Smooth muscle cell (in vitro differentiated cells): ENCODE results near the gene NUDT16. TPM values are rescaled to one million over a fixed set of nuclear protein-coding genes. Genes with fewer than 3 reads are reported as not detected.

ENCODE experiments used
- DNase-seq: peaks from one replicate; lab custom pipeline; 2025; ENCODE audit not compliant: unreplicated experiment; lab: John Stamatoyannopoulos, UW
- H2AFZ ChIP-seq: fragments of 200-600 bp; sonication (generic); 2 replicates; pipeline ENCODE4 v1.6.0; 2016; ENCODE audit warnings: antibody characterized with exemption, low read depth, mild to moderate bottlenecking
- H3F3A ChIP-seq: fragments of 200-600 bp; sonication (generic); 2 replicates; pipeline ENCODE4 v1.6.0; 2017; ENCODE audit warnings: antibody characterized with exemption, low read depth
- H3K27ac ChIP-seq: fragments of 200-600 bp; sonication (generic); 2 replicates; pipeline ENCODE4 v1.5.1; 2016; ENCODE audit warnings: low read depth, mild to moderate bottlenecking
- H3K27me3 ChIP-seq: fragments of 200-600 bp; sonication (generic); 2 replicates; pipeline ENCODE4 v1.6.1; 2016; ENCODE audit warnings: low read depth, mild to moderate bottlenecking
- H3K36me3 ChIP-seq: fragments of 200-600 bp; sonication (generic); 2 replicates; pipeline ENCODE4 v1.5.1; 2016; ENCODE audit warnings: low read depth
- H3K4me1 ChIP-seq: fragments of 200-600 bp; sonication (generic); 2 replicates; pipeline ENCODE4 v1.5.1; 2016; ENCODE audit warnings: low read depth
- H3K4me2 ChIP-seq: fragments of 200-600 bp; sonication (generic); 2 replicates; pipeline ENCODE4 v1.6.0; 2016; ENCODE audit warnings: mild to moderate bottlenecking
- H3K4me3 ChIP-seq: fragments of 200-600 bp; sonication (generic); 2 replicates; pipeline ENCODE4 v1.5.1; 2016; ENCODE audit warnings: mild to moderate bottlenecking
- H3K79me2 ChIP-seq: fragments of 200-600 bp; sonication (generic); 2 replicates; pipeline ENCODE4 v1.6.0; 2016; ENCODE audit warnings: low read depth, mild to moderate bottlenecking
- H3K9ac ChIP-seq: fragments of 200-600 bp; sonication (generic); 2 replicates; pipeline ENCODE4 v1.6.0; 2016; ENCODE audit warnings: low read depth
- H3K9me3 ChIP-seq: fragments of 200-600 bp; sonication (generic); replicated peaks from 2 replicates; pipeline ENCODE4 v1.5.1; 2016; ENCODE audit warnings: low read depth
- H4K20me1 ChIP-seq: fragments of 200-600 bp; sonication (generic); 2 replicates; pipeline ENCODE4 v1.6.0; 2016; ENCODE audit warnings: low read depth
- CTCF ChIP-seq: fragments of 200-600 bp; sonication (generic); IDR thresholded peaks from 2 replicates; pipeline ENCODE4 v1.5.1; 2017; ENCODE audit warnings: borderline replicate concordance, mild to moderate bottlenecking, antibody characterized with exemption; ENCODE audit not compliant: insufficient read depth, poor library complexity, severe bottlenecking
- WGBS: methylation state at CpG from one replicate; pipeline ENCODE4 v1.1.7; 2016; ENCODE audit warnings: low lambda C conversion rate; 5-methylcytosine and 5-hydroxymethylcytosine counted together
- polyA plus RNA-seq: library from polyadenylated mRNA; unstranded; fragments of >200 nt; fragmentation: Nextera tagmentation; extraction: Ambion mirVana; gene quantifications from 2 replicates; pipeline ENCODE4 v1.2.1, GENCODE V29; 2016
- total RNA-seq: library from RNA; depleted of rRNA; stranded (reverse); fragments of >200 nt; gene quantifications from 2 replicates; pipeline ENCODE4 v1.2.3, GENCODE V29; 2014

The NUDT16 gene
- total and polyA plus RNA-seq, 2 experiments from 2014 or later, result 5.6 to 8.4 TPM

DNA sequence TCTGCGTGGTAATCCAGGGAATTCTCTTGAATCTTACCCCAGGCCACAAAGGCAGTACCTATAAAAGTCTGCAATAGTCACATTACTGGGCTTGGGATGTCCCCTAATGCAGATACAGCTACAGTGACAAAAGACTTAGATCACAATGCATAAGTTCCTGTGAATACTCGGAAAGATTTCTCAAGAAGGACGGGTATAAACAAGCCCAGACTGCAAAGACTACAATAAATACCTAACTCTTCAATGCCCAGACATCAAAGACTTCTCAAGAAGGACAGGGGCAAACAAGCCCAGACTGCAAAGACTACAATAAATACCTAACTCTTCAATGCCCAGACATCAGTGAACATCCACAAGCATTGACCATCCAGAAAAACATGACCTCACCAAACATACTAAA, 50.9 kb downstream of the NUDT16 start:
- no peak overlapping the region for H3K4me2 ChIP-seq
- H3K79me2 ChIP-seq, result no peaks in the 10 kb centered on the region
- DNase-seq, result no peak
- no peaks in the 10 kb centered on the region for H3F3A ChIP-seq
- H2AFZ ChIP-seq, result no peak overlapping the region
- H3K4me1 ChIP-seq, result no peaks in the 10 kb centered on the region
- no peak overlapping the region for H3K4me3 ChIP-seq
- no peak overlapping the region for H3K27ac ChIP-seq
- WGBS, result 64% methylated on average over 3 of the region's 3 CpGs
- no peaks in the 10 kb centered on the region for H3K36me3 ChIP-seq
- H3K9me3 ChIP-seq, result no peaks in the 10 kb centered on the region
- H3K9ac ChIP-seq, result no peak overlapping the region
- H4K20me1 ChIP-seq, result no peaks in the 10 kb centered on the region
- H3K27me3 ChIP-seq, result no peaks in the 10 kb centered on the region
- no peak for TF ChIP-seq CTCF

DNA sequence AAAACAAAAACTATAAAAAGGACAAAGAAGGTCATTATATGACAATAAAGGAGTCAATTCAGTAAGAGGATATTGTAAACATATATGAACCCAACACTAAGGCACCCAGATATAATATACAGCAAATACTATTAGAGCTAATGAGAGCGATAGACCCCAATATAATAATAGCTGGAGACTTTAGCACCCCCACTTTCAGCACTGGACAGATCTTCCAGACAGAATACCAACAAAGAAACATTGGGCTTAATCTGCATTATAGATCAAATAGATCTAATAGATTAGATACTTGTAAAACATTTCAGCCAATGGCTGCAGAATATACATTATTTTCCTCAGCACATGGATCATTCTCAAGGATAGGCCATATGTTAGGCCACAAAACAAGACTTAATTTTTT, 53.4 kb downstream of the NUDT16 start:
- H3K36me3 ChIP-seq, result no peaks in the 10 kb centered on the region
- no peaks in the 10 kb centered on the region for H4K20me1 ChIP-seq
- H3K4me1 ChIP-seq, result no peaks in the 10 kb centered on the region
- TF ChIP-seq CTCF, result no peak
- H3K27ac ChIP-seq, result no peak overlapping the region
- no peak for DNase-seq
- H3K9ac ChIP-seq, result no peak overlapping the region
- H3K79me2 ChIP-seq, result no peaks in the 10 kb centered on the region
- H2AFZ ChIP-seq, result no peak overlapping the region
- H3K27me3 ChIP-seq, result no peaks in the 10 kb centered on the region
- no peak overlapping the region for H3K4me3 ChIP-seq
- H3F3A ChIP-seq, result no peaks in the 10 kb centered on the region
- H3K9me3 ChIP-seq, result no peaks in the 10 kb centered on the region
- no peak overlapping the region for H3K4me2 ChIP-seq
- WGBS, result 90% methylated on average over 1 of the region's 1 CpG

Other genes starting within 250 kb of the NUDT16 start
- 123 and 139 TPM in 2 replicates for gene MRPL3, start 121.2 kb downstream of the NUDT16 start, total RNA-seq
- gene MRPL3, start 121.2 kb downstream of the NUDT16 start, polyA plus RNA-seq, result 80.5 and 82.7 TPM in 2 replicates